NCI-H146 treated with DMSO at 0.1 percent for 48 hours (cell line): ENCODE measurements around the gene NAPG.
"Not testable (repeated sequence)": the region's sequence is repeated elsewhere in the genome, so short reads cannot be mapped to it uniquely, and the experiment has no call there.

ENCODE experiments used
- DNase-seq: peaks from one replicate; lab custom pipeline; 2025; ENCODE audit not compliant: unreplicated experiment; lab: John Stamatoyannopoulos, UW

The NAPG gene

GRCh38 chr18:10544093-10544748 lies 18.4 kb downstream of the NAPG start:
- DNase-seq, result no peak

GRCh38 chr18:10546557-10547300 lies 20.9 kb downstream of the NAPG start:
- DNase-seq, result no peak

- DNase-seq, result no peak
Observed at GRCh38 chr18:10552226-10552625, 26.4 kb downstream of the NAPG start.

- not testable (repeated sequence) for DNase-seq
Observed at GRCh38 chr18:10556251-10556650, 30.4 kb downstream of the NAPG start.

- DNase-seq, result no peak
Observed at GRCh38 chr18:10557085-10557677, 31.4 kb downstream of the NAPG start.

- no peak for DNase-seq
Observed at GRCh38 chr18:10558243-10558966, 32.6 kb downstream of the NAPG start.

- no peak for DNase-seq
Observed at GRCh38 chr18:10558967-10559298, 33.1 kb downstream of the NAPG start.

GRCh38 chr18:10559553-10560451 lies 34.0 kb downstream of the NAPG start:
- no peak for DNase-seq

GRCh38 chr18:10560452-10561045 lies 34.7 kb downstream of the NAPG start:
- peak; percentile 69 for DNase-seq

GRCh38 chr18:10562773-10563160 lies 36.9 kb downstream of the NAPG start:
- no peak for DNase-seq

GRCh38 chr18:10563886-10564285 lies 38.1 kb downstream of the NAPG start:
- DNase-seq, result no peak

GRCh38 chr18:10564975-10565773 lies 39.3 kb downstream of the NAPG start:
- no peak for DNase-seq

- no peak for DNase-seq
Observed at GRCh38 chr18:10565835-10566234, 40.0 kb downstream of the NAPG start.

- DNase-seq, result no peak
Observed at GRCh38 chr18:10566390-10566789, 40.6 kb downstream of the NAPG start.

- not testable (repeated sequence) for DNase-seq
Observed at GRCh38 chr18:10569941-10570340, 44.1 kb downstream of the NAPG start.

- DNase-seq, result no peak
Observed at GRCh38 chr18:10570622-10571021, 44.8 kb downstream of the NAPG start.

- no peak for DNase-seq
Observed at GRCh38 chr18:10571537-10571936, 45.7 kb downstream of the NAPG start.

GRCh38 chr18:10573261-10573660 lies 47.4 kb downstream of the NAPG start:
- DNase-seq, result not testable (repeated sequence)

GRCh38 chr18:10574412-10574811 lies 48.6 kb downstream of the NAPG start:
- DNase-seq, result not testable (repeated sequence)
